BLaER1 treated with 17β-estradiol and CSF1 and Interleukin-3, amounts not matched to agents 10 nM and 100 nM (cell line): Measurements from ENCODE around the gene KRTAP10-4.

Source experiments
- H3K27ac ChIP-seq, 11 experiments: shearing (Covaris generic); formaldehyde crosslinking; 2 replicates each; pipeline ENCODE4 v1.8.1; 2022
- H3K27me3 ChIP-seq, 11 experiments: shearing (Covaris generic); formaldehyde crosslinking; 2 replicates each; pipeline ENCODE4 v1.8.1; 2022
- H3K36me3 ChIP-seq, 11 experiments: shearing (Covaris generic); formaldehyde crosslinking; 2 replicates each; pipeline ENCODE4 v1.8.1; 2022
- H3K4me1 ChIP-seq, 10 experiments: shearing (Covaris generic); formaldehyde crosslinking; 2 replicates each; pipeline ENCODE4 v1.8.1; 2022
- H3K4me2 ChIP-seq, 11 experiments: shearing (Covaris generic); formaldehyde crosslinking; 2 replicates each; pipeline ENCODE4 v1.8.1; 2022
- H3K4me3 ChIP-seq, 10 experiments: shearing (Covaris generic); formaldehyde crosslinking; 2 replicates each; pipeline ENCODE4 v1.8.1; 2022
- H3K9ac ChIP-seq, 11 experiments: shearing (Covaris generic); formaldehyde crosslinking; 2 replicates each; pipeline ENCODE4 v1.8.1; 2022
- H3K9me3 ChIP-seq, 11 experiments: shearing (Covaris generic); formaldehyde crosslinking; replicated peaks in 1 of 11; 2 replicates each; pipeline ENCODE4 v1.8.1; 2022
- H4K20me1 ChIP-seq, 11 experiments: shearing (Covaris generic); formaldehyde crosslinking; 2 replicates each; pipeline ENCODE4 v1.8.1; 2022
- Cebpa-rat ChIP-seq, 11 experiments: shearing (Covaris generic); IDR thresholded peaks; 2 replicates each; pipeline ENCODE4 v1.8.1; 2022

Gene KRTAP10-4

GRCh38 chr21:44533891-44534627 lies 39.5 kb upstream of the KRTAP10-4 start:
- H3K4me3 ChIP-seq, result no peak overlapping the region

DNA sequence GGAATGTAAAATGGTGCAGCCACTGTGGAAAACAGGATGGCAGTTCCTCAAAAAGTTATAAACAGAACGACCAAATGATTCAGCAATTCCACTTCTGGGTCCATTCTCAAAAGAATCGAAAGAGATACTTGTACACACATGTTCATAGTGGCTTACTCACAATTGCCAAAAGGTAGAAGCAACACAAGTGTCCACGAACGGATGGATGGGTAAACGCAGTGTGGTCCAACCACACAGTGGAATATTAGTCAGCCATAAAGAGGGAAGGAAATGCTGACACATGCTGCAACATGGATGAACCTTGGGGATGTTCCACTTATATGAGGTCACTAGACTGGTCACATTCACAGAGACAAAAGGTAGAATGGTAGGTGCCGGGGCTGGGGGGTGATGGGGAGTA lies 38.8 kb upstream of the KRTAP10-4 start:
- Histone ChIP-seq H3K9me3 (no peaks in the 10 kb centered on the region), H3K4me1 (peaks cover 0 to 3% (median 0%) of the 10 kb centered on the region in 10 experiments; a peak in 1 of 20 replicates), H3K27ac (no peak overlapping the region), H3K4me3 (no peak overlapping the region), H4K20me1 (no peaks in the 10 kb centered on the region), H3K27me3 (no peaks in the 10 kb centered on the region), H3K9ac (no peak overlapping the region), H3K36me3 (no peaks in the 10 kb centered on the region), H3K4me2 (no peak overlapping the region)
- TF ChIP-seq Cebpa-rat (IDR thresholded peaks at IDR 0.05), result no peak

More at GRCh38 chr21:44533891-44534627, 39.5 kb upstream of the KRTAP10-4 start:
- TF ChIP-seq Cebpa-rat (IDR thresholded peaks at IDR 0.05), result no peak
- no peaks in the 10 kb centered on the region for H3K9me3 ChIP-seq
- no peak overlapping the region for H3K4me2 ChIP-seq
- no peaks in the 10 kb centered on the region for H3K36me3 ChIP-seq
- no peak overlapping the region for H3K27ac ChIP-seq
- no peak overlapping the region for H3K9ac ChIP-seq
- no peaks in the 10 kb centered on the region for H4K20me1 ChIP-seq
- no peaks in the 10 kb centered on the region for H3K27me3 ChIP-seq
- H3K4me1 ChIP-seq, result peaks cover 0 to 3% (median 0%) of the 10 kb centered on the region in 10 experiments; a peak in 1 of 20 replicates

DNA sequence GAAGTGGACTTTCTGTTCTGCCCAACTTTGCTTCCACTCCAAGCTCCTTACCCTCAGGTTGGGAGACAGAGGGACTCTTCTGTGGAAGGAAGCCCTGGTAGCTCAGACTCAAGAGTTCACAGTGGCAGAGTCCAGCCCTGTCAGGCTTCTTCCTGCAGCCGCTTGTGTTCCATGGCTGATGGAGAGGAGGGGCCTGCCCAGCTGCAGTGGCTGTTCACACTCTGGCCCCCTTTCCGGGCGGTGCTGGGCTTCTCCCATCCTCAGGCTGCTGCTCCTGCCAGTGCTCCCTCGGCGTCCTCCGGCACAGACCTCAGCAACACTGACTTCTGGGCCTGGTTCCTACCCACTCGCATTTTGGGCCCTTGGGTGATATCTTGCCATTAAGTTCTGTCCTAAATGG lies 37.6 kb upstream of the KRTAP10-4 start:
- Histone ChIP-seq H4K20me1 (no peaks in the 10 kb centered on the region), H3K27me3 (no peaks in the 10 kb centered on the region), H3K4me3 (no peak overlapping the region), H3K9me3 (no peaks in the 10 kb centered on the region), H3K4me1 (peaks cover 0 to 7% (median under 1%) of the 10 kb centered on the region in 10 experiments; a peak in 5 of 20 replicates), H3K9ac (no peak overlapping the region), H3K4me2 (no peak overlapping the region), H3K36me3 (no peaks in the 10 kb centered on the region), H3K27ac (no peak overlapping the region)
- TF ChIP-seq Cebpa-rat (IDR thresholded peaks at IDR 0.05), result no peak

DNA sequence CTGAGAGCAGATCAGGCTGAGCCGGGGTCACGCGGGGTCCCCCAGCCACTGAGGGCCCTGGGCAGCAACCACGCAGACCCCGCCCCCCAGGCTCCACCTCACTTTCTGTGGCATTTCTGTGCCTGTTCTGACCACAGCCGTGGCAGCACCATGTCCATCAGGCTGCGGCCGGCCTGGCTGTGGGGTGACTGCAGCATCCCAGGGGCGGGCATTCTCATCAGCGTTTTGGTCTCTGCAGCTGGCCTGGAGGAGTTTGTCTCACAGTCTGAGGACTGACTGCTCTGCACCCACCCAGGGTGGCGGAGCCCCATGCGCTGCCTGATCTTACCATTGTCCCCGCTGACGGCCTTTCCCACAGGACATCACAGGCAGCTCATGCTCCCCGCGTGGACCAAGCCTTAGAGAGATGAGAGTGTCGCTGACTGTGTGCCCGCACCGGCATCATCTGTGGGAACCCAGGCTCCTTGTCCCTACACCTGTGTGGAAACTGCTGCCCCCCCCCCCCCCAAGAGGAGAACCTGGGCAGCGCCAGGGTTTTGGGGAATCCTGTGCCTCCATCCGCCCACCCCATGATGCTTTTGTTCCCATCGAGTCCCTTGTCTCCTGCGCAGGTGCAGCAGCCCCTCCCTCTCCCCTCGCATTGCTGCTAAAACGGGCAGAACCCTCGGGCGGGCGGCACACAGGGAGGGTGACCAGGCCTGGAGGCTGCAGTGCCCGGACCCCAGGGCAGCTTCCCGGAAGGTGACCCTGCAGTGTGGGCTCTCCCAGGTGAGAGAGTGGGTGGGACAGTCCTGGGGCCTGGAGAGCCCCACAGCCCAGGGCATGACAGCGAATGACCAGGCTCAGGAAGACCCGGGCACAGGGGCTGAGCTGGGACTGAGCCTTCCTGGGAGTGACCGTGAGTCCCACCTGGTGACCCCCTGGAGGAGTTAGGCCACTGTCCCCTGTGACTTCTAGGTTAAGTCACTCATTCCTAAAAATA lies 35.3 kb upstream of the KRTAP10-4 start:
- no peaks in the 10 kb centered on the region for H3K36me3 ChIP-seq
- H3K27ac ChIP-seq, result no peak overlapping the region
- TF ChIP-seq Cebpa-rat (IDR thresholded peaks at IDR 0.05), result no peak
- no peaks in the 10 kb centered on the region for H3K9me3 ChIP-seq
- H3K4me1 ChIP-seq, result peaks cover 0 to 15% (median 4%) of the 10 kb centered on the region in 10 experiments; a peak in 5 of 20 replicates
- no peak overlapping the region for H3K9ac ChIP-seq
- H3K4me3 ChIP-seq, result no peak overlapping the region
- H3K27me3 ChIP-seq, result no peaks in the 10 kb centered on the region
- no peaks in the 10 kb centered on the region for H4K20me1 ChIP-seq
- H3K4me2 ChIP-seq, result no peak overlapping the region

GRCh38 chr21:44539046-44539445 lies 34.5 kb upstream of the KRTAP10-4 start:
- Histone ChIP-seq H3K27ac (no peak overlapping the region), H3K9me3 (no peaks in the 10 kb centered on the region), H3K4me2 (no peak overlapping the region), H3K27me3 (no peaks in the 10 kb centered on the region), H4K20me1 (no peaks in the 10 kb centered on the region), H3K36me3 (no peaks in the 10 kb centered on the region), H3K4me1 (peaks cover 0 to 17% (median 4%) of the 10 kb centered on the region in 10 experiments; a peak in 5 of 20 replicates), H3K4me3 (no peak overlapping the region), H3K9ac (no peak overlapping the region)
- TF ChIP-seq Cebpa-rat (IDR thresholded peaks at IDR 0.05), result no peak

DNA sequence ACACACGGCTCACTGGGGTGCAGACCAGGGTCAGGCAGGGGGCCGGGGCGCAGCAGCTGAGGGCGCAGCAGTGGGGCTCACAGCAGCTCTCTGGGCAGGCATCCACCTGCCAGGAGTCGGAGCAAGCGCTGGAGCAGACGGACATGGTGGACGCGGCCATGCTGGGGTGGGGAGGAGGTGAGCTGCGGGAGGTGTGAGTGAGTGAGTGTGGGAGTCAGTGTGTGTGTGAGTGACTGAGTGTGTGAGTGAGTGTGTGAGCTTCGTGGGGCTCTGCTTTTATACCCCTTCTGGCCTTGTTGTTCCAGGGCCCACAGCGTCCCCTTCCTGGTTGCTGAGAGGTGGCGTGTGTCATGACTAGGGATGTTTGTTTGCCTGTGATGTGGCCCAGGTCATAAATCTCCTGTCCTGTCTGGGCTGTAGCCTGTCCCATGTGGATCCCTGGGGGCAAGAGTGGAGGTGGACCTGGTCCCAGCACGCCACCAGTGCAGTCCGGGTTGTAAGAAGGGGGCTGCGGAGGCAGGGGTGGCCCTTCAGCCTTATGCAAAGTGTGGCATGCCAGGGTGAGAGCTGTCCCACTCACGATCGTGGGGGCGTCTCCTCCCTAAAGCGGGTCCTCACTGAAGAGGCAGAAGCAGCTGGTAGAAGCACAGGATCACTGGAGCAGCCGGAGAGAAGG lies 33.4 kb upstream of the KRTAP10-4 start, which contains the start of gene KRTAP10-1:
Gene KRTAP10-1, minus strand, starts transcription at position 205 of the 676 bp plus-strand sequence. Its CDS starts 45 bp downstream, at position 160.
- TF ChIP-seq Cebpa-rat (IDR thresholded peaks at IDR 0.05), result no peak
- peak within 1 kb of the TSS in 4 of 11 experiments; percentile 16 to 44 (median 32); a peak in 2 of 22 replicates for H3K4me2 ChIP-seq
- H3K27me3 ChIP-seq, result no peaks in the 10 kb centered on the region
- no peak within 1 kb of the TSS for H3K27ac ChIP-seq
- H4K20me1 ChIP-seq, result no peaks in the 10 kb centered on the region
- no peaks in the 10 kb centered on the region; a peak in 1 of 22 replicates for H3K9me3 ChIP-seq
- no peak within 1 kb of the TSS for H3K9ac ChIP-seq
- peaks cover 0 to 17% (median 2%) of the 10 kb centered on the region in 10 experiments; a peak in 4 of 20 replicates for H3K4me1 ChIP-seq
- no peaks in the 10 kb centered on the region for H3K36me3 ChIP-seq
- no peak within 1 kb of the TSS for H3K4me3 ChIP-seq

GRCh38 chr21:44540741-44541288 lies 32.7 kb upstream of the KRTAP10-4 start:
- peaks cover 0 to 6% (median under 1%) of the 10 kb centered on the region in 11 experiments; a peak in 8 of 22 replicates for H3K9me3 ChIP-seq
- no peaks in the 10 kb centered on the region for H3K36me3 ChIP-seq
- H3K4me2 ChIP-seq, result peak overlapping the region in 4 of 11 experiments; percentile 16 to 44 (median 32); a peak in 2 of 22 replicates
- H3K27me3 ChIP-seq, result no peaks in the 10 kb centered on the region
- no peak overlapping the region for H3K4me3 ChIP-seq
- H3K27ac ChIP-seq, result no peak overlapping the region
- TF ChIP-seq Cebpa-rat (IDR thresholded peaks at IDR 0.05), result no peak
- no peaks in the 10 kb centered on the region for H4K20me1 ChIP-seq
- no peak overlapping the region for H3K9ac ChIP-seq
- H3K4me1 ChIP-seq, result peaks cover 0 to 17% (median 2%) of the 10 kb centered on the region in 10 experiments; a peak in 4 of 20 replicates

DNA sequence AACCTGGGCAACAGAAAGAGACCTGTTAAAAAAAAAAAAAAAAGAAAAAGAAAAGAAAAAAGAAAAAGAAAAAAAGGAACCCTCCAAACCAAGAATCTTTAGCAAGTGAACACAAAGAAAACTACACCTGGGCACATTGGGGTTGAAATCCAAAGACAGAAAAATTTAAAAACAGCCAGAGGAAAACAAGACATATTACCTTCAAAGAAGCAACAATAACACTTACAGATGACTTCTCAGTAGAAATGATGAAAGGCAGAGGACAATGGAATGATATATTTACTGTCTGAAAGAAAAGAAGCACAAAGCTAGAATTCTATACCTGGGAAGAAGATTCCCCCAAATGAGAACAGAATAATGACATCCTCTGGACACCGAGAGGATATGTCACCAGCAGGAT lies 30.8 kb upstream of the KRTAP10-4 start:
- H3K27me3 ChIP-seq, result no peaks in the 10 kb centered on the region

More for the DNA sequence above, 30.8 kb upstream of the KRTAP10-4 start:
- Histone ChIP-seq H3K27ac (no peak overlapping the region), H3K9me3 (peaks cover 14 to 22% (median 18%) of the 10 kb centered on the region in 11 experiments), H4K20me1 (no peaks in the 10 kb centered on the region), H3K4me3 (no peak overlapping the region), H3K4me2 (no peak overlapping the region), H3K9ac (no peak overlapping the region), H3K4me1 (peaks cover 6 to 23% (median 9%) of the 10 kb centered on the region in 10 experiments), H3K36me3 (no peaks in the 10 kb centered on the region; a peak in 1 of 22 replicates)
- no peak for TF ChIP-seq Cebpa-rat (IDR thresholded peaks at IDR 0.05)
